ENCODE results near the gene TIE1. TPM values are rescaled to one million over a fixed set of nuclear protein-coding genes. Genes with fewer than 3 reads are reported as not detected.

The TIE1 gene
- total RNA-seq, 1 experiment from 2014 or later, result 1.2 TPM

DNA sequence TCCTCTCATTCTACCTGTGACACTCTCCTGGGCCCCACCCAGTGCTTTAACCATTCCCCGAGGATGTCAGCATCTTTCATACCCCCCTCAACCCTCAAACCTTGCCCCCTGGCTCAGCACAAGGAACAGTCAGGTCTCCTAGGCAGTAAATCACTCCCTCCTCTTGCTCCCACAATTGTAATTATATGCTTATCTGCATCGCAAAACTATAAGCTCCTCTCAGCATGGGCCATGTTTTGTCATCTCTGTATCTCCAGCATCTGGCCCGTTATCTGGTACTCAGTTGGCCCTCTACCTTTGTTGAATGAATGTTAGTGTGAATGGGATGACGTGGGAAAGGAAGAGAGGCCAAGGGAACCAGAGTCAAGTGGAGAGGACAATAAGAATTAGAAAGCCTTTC is 69.8 kb downstream of the TIE1 start:
- no peak overlapping the region for H3K4me3 Mint-ChIP-seq

More for the DNA sequence above, 69.8 kb downstream of the TIE1 start:
- Histone ChIP-seq H3K9me3 (ENCODE audit: control insufficient read depth, low read depth, low read length) (no peaks in the 10 kb centered on the region), H3K9ac (ENCODE audit: extremely low read depth, insufficient read length, low read length) (no peak overlapping the region), H3T11ph (ENCODE audit: low read length) (no peak overlapping the region), H3K4me2 (ENCODE audit: insufficient read depth, insufficient read length, low read length) (no peak overlapping the region), H3K79me2 (ENCODE audit: insufficient read depth, low read length) (no peaks in the 10 kb centered on the region; the same call in 1 of the 2 replicates), H2AK5ac (ENCODE audit: insufficient read length, low read length) (no peak overlapping the region), H2BK20ac (ENCODE audit: low read depth, low read length, poor library complexity, severe bottlenecking) (no peak overlapping the region), H4K91ac (ENCODE audit: insufficient read length, low read depth, low read length) (no peak overlapping the region), H2BK5ac (ENCODE audit: insufficient read length, low read length) (no peak overlapping the region), H3K27me3 (ENCODE audit: insufficient read depth, low read length) (no peaks in the 10 kb centered on the region), H3K79me1 (ENCODE audit: insufficient read depth, low read depth, low read length, poor library complexity, severe bottlenecking) (no peaks in the 10 kb centered on the region), H3K27ac (ENCODE audit: insufficient read length, low read depth, low read length) (no peak overlapping the region), H2AFZ (ENCODE audit: low read length) (no peak overlapping the region), H2BK12ac (ENCODE audit: insufficient read length, low read depth, low read length) (no peak overlapping the region), H4K8ac (replicated peaks; ENCODE audit: insufficient read length, low read depth, low read length) (no peak overlapping the region), H3K23ac (ENCODE audit: insufficient read length, low read depth, low read length) (no peak overlapping the region), H3K23me2 (ENCODE audit: insufficient read length, low read depth, low read length, poor library complexity, severe bottlenecking) (peaks cover 15% of the 10 kb centered on the region), H4K20me1 (ENCODE audit: control insufficient read depth, insufficient read depth, insufficient read length) (no peaks in the 10 kb centered on the region), H3K56ac (ENCODE audit: insufficient read length, low read depth, low read length) (no peak overlapping the region), H4K5ac (ENCODE audit: insufficient read length, low read depth, low read length) (no peak overlapping the region), H2BK120ac (ENCODE audit: low read depth, low read length, poor library complexity, severe bottlenecking) (no peak overlapping the region), H3K4ac (ENCODE audit: low read depth, low read length) (no peak overlapping the region), H3K14ac (ENCODE audit: insufficient read depth, low read length) (no peak overlapping the region), H3K18ac (ENCODE audit: insufficient read length, low read depth, low read length) (no peak overlapping the region), H2BK15ac (ENCODE audit: low read depth, low read length) (no peak overlapping the region), H3K4me1 (ENCODE audit: insufficient read depth, low read length) (no peaks in the 10 kb centered on the region; the same call in 1 of the 2 replicates)
- Mint-ChIP-seq H3K27ac (no peak overlapping the region), H3K27me3 (ENCODE audit: low read depth) (no peaks in the 10 kb centered on the region), H3K4me1 (peaks cover 21 to 25% of the 10 kb centered on the region in 2 experiments), H3K9me3 (no peaks in the 10 kb centered on the region), H3K36me3 (ENCODE audit: insufficient read depth in 1 of 3, low read depth in 3 of 3) (peaks cover 0 to 2% (median 0%) of the 10 kb centered on the region in 3 experiments; a peak in 2 of 7 replicates)
- no CpG with 5 or more reads among the region's 4 CpGs for WGBS (ENCODE audit: extremely low coverage, insufficient read length, low lambda C conversion rate)
- DNase-seq, result no peak
- TF ChIP-seq, protein P1, sequence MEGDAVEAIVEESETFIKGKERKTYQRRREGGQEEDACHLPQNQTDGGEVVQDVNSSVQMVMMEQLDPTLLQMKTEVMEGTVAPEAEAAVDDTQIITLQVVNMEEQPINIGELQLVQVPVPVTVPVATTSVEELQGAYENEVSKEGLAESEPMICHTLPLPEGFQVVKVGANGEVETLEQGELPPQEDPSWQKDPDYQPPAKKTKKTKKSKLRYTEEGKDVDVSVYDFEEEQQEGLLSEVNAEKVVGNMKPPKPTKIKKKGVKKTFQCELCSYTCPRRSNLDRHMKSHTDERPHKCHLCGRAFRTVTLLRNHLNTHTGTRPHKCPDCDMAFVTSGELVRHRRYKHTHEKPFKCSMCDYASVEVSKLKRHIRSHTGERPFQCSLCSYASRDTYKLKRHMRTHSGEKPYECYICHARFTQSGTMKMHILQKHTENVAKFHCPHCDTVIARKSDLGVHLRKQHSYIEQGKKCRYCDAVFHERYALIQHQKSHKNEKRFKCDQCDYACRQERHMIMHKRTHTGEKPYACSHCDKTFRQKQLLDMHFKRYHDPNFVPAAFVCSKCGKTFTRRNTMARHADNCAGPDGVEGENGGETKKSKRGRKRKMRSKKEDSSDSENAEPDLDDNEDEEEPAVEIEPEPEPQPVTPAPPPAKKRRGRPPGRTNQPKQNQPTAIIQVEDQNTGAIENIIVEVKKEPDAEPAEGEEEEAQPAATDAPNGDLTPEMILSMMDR (conservative IDR thresholded peaks at IDR 0.05), result no peak
